Right kidney (tissue), 1 donor: ENCODE results near the gene NR5A2.

Source experiments
- DNase-seq: peaks from one replicate; pipeline ENCODE4 v3.0.0-alpha.2; 2016

Gene NR5A2

GRCh38 chr1:200072636-200073285 lies 45.3 kb downstream of the NR5A2 start:
- no peak for DNase-seq

- DNase-seq: no peak
Measured at GRCh38 chr1:200073286-200073637, 45.8 kb downstream of the NR5A2 start.

- DNase-seq: peak; percentile 21
Measured at GRCh38 chr1:200075522-200075921, 48.0 kb downstream of the NR5A2 start.

GRCh38 chr1:200075938-200076546 lies 48.5 kb downstream of the NR5A2 start:
- no peak for DNase-seq

- DNase-seq: peak; percentile 15
Measured at GRCh38 chr1:200079232-200079940, 51.9 kb downstream of the NR5A2 start.

GRCh38 chr1:200081151-200081968 lies 53.9 kb downstream of the NR5A2 start:
- no peak for DNase-seq

- no peak for DNase-seq
Measured at GRCh38 chr1:200081969-200082245, 54.4 kb downstream of the NR5A2 start.

- DNase-seq: no peak
Measured at GRCh38 chr1:200082329-200082728, 54.8 kb downstream of the NR5A2 start.

GRCh38 chr1:200090252-200091159 lies 63.0 kb downstream of the NR5A2 start:
- no peak for DNase-seq

- DNase-seq: no peak
Measured at GRCh38 chr1:200095057-200095577, 67.6 kb downstream of the NR5A2 start.

GRCh38 chr1:200096774-200097173 lies 69.3 kb downstream of the NR5A2 start:
- DNase-seq: no peak

- DNase-seq: no peak
Measured at GRCh38 chr1:200099040-200099439, 71.5 kb downstream of the NR5A2 start.

GRCh38 chr1:200103966-200104583 lies 76.6 kb downstream of the NR5A2 start:
- no peak for DNase-seq

GRCh38 chr1:200107004-200107470 lies 79.5 kb downstream of the NR5A2 start:
- no peak for DNase-seq

GRCh38 chr1:200108659-200109058 lies 81.1 kb downstream of the NR5A2 start:
- DNase-seq: no peak

- no peak for DNase-seq
Measured at GRCh38 chr1:200112290-200112689, 84.8 kb downstream of the NR5A2 start.

GRCh38 chr1:200115532-200115931 lies 88.0 kb downstream of the NR5A2 start:
- DNase-seq: no peak

- DNase-seq: no peak
Measured at GRCh38 chr1:200116324-200116723, 88.8 kb downstream of the NR5A2 start.

- no peak for DNase-seq
Measured at GRCh38 chr1:200118779-200119505, 91.4 kb downstream of the NR5A2 start.

- no peak for DNase-seq
Measured at GRCh38 chr1:200121421-200121820, 93.9 kb downstream of the NR5A2 start.

- DNase-seq: no peak
Measured at GRCh38 chr1:200124309-200124708, 96.8 kb downstream of the NR5A2 start.
